Activated T-helper 17 cell treated with anti-CD3 and anti-CD28 coated beads, Interleukin-2, amount 50 U/mL, for 72 hours (primary cell): ENCODE results near the gene VGLL4. TPM values are rescaled to one million over a fixed set of nuclear protein-coding genes. Genes with fewer than 3 reads are reported as not detected.

Experiments used
- ATAC-seq: fragments of 150-1000 bp; cut with Tn5 transposase; replicated peaks from 2 replicates; pipeline ENCODE4 v1.10.0; 2021; ENCODE audit warnings: mild to moderate bottlenecking, moderate library complexity
- H3K27ac Mint-ChIP-seq: one replicate; pipeline ENCODE4 v1.8.0; 2022; ENCODE audit warnings: mixed read lengths
- H3K27me3 Mint-ChIP-seq: one replicate; pipeline ENCODE4 v1.8.0; 2022; ENCODE audit warnings: mixed read lengths
- H3K36me3 Mint-ChIP-seq: one replicate; pipeline ENCODE4 v1.8.0; 2022; ENCODE audit warnings: low read depth, mild to moderate bottlenecking, mixed read lengths
- H3K4me1 Mint-ChIP-seq: one replicate; pipeline ENCODE4 v1.8.0; 2022; ENCODE audit warnings: mixed read lengths
- H3K4me3 Mint-ChIP-seq: one replicate; pipeline ENCODE4 v1.8.0; 2022; ENCODE audit warnings: mild to moderate bottlenecking, mixed read lengths
- H3K9me3 Mint-ChIP-seq: one replicate; pipeline ENCODE4 v1.8.0; 2022; ENCODE audit warnings: mixed read lengths
- total RNA-seq, 2 donors: library from RNA; stranded (reverse); gene quantifications; one replicate each; pipeline ENCODE4 v1.2.3, GENCODE V29; 2022

Gene VGLL4
- total RNA-seq, 2 donors from 2014 or later, result 34.3 to 42.4 TPM

DNA sequence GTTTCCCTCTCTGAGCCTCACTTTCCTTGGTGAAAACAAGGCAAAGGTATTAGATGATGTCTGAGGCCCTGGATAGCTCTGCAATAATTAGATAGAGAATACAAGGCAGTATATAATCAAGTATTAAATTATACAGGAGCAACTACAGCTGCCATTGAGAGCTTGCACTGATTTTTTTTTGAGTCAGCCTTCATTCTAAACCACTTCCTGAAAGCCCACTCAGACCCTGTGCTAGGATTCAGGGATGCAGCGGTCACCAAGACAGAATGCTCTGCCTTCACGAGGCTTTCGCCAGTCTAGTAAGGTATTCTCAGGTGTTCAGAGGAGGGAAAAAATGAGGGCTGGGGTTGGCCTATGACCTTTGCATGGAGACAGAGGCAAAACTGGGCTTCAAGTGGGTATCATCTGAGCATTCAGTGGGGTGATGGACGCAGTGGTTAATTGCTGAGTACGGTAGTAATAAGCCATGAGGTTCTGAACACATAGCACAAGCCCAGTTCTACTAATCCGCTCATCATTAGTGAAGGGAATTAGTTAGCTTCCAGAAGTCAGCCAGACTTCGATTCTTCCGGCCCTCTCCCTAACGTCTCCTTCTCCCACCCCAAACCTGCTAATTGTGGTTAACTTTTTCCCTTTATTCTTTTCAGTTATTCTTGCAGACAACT, 3.6 kb downstream of the VGLL4 start:
- Mint-ChIP-seq H3K36me3 (peaks cover 42% of the 10 kb centered on the region), H3K4me3 (peak overlapping the region; percentile 95), H3K27me3 (no peaks in the 10 kb centered on the region), H3K27ac (peak overlapping the region; percentile 63), H3K4me1 (peaks cover 30% of the 10 kb centered on the region), H3K9me3 (no peaks in the 10 kb centered on the region)
- no peak for ATAC-seq

DNA sequence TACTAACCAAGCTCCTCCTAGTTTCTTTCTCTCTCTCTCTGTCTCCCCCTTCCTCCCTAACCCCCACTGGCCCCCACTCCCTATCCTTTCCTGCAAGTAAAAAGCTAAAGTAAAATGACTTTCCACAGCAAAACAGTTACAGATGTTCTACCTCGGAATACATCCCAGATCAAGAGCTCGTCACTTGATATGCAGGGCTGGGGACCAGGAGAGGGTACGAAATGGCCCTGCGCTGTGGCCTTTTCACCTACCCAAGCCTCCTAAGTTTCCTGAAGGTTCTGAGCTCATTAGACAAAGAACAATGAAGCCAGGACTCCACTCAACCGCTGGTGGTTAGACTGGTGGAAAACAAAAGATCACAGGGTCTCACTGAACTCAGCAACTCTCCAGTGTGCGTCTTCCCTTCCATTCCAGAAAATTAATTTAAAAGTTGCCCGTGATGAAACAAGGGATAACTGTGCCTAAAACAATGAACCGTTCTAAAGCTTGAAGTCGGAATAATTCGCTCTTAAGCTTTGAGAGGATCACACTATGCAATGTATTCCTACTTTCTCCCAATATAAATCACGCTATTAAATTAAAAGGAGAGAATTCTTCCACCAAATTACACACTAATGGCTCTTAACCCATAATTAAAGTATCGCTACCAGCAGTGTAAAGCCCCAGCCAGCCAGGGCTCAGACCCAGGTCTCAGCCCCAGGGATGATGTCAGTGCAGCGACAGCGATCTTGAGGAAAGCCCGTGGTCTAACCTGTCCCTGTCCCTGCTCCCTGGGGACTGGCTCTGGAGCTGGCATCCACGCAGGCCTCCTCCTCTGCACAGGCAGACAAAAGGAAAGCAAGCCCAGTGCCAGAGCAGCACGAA, 5.0 kb downstream of the VGLL4 start:
- no peak overlapping the region for H3K27ac Mint-ChIP-seq
- H3K9me3 Mint-ChIP-seq, result no peaks in the 10 kb centered on the region
- H3K36me3 Mint-ChIP-seq, result peaks cover 40% of the 10 kb centered on the region
- H3K4me1 Mint-ChIP-seq, result peaks cover 38% of the 10 kb centered on the region
- H3K27me3 Mint-ChIP-seq, result no peaks in the 10 kb centered on the region
- H3K4me3 Mint-ChIP-seq, result peak overlapping the region; percentile 9
- no peak for ATAC-seq

DNA sequence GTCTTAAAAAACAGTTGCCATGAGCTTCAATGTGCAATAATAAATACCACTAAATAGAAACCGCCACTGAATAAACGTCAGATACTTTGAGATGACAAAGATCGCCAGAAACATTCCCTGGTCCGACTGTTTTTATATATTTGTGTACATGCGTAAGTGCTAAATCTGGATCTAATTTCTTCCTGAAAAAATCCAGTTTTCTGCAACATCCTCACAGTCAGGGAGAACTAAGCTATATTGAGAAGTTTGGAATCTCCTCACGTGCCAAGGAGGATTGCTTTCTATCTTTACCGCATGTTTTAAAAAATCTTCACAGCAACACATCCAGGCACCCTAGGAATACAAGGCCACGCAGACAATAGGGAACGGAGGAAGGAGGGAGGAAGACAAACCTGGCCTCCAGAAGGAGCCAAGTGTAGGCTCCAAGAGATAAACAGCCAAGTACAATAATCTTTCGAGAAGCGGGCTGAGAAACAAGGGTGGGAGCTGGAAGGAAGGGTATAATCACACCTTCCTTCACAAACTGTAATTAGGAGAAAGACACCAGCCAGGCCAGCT, 5.7 kb downstream of the VGLL4 start:
- Mint-ChIP-seq H3K4me3 (peak overlapping the region; percentile 9), H3K9me3 (no peaks in the 10 kb centered on the region)

DNA sequence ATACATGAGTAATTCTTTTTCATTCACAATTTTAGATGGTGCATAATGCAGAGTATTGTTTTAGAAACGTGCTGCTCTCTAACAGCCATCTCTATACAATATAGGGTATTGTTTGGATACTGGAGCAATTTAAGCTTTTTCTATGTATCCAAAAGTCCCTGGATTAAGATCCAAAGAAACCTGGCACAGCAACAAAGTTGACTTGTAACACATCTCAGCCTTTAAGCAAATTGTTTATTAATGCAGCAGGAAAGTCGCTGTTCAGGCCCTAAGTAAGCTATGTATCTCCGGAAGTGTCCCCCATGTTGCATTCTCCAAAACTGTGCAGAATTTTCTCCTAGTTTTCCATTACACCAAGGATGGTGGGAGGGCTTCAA, 7.3 kb downstream of the VGLL4 start:
- Mint-ChIP-seq H3K27ac (no peak overlapping the region), H3K4me3 (no peak overlapping the region), H3K4me1 (peaks cover 51% of the 10 kb centered on the region), H3K9me3 (no peaks in the 10 kb centered on the region), H3K36me3 (peaks cover 18% of the 10 kb centered on the region), H3K27me3 (no peaks in the 10 kb centered on the region)
- no peak for ATAC-seq

More for the DNA sequence above, 5.7 kb downstream of the VGLL4 start:
- H3K27ac Mint-ChIP-seq, result no peak overlapping the region
- H3K4me1 Mint-ChIP-seq, result peaks cover 43% of the 10 kb centered on the region
- peaks cover 34% of the 10 kb centered on the region for H3K36me3 Mint-ChIP-seq
- ATAC-seq, result no peak
- H3K27me3 Mint-ChIP-seq, result no peaks in the 10 kb centered on the region

DNA sequence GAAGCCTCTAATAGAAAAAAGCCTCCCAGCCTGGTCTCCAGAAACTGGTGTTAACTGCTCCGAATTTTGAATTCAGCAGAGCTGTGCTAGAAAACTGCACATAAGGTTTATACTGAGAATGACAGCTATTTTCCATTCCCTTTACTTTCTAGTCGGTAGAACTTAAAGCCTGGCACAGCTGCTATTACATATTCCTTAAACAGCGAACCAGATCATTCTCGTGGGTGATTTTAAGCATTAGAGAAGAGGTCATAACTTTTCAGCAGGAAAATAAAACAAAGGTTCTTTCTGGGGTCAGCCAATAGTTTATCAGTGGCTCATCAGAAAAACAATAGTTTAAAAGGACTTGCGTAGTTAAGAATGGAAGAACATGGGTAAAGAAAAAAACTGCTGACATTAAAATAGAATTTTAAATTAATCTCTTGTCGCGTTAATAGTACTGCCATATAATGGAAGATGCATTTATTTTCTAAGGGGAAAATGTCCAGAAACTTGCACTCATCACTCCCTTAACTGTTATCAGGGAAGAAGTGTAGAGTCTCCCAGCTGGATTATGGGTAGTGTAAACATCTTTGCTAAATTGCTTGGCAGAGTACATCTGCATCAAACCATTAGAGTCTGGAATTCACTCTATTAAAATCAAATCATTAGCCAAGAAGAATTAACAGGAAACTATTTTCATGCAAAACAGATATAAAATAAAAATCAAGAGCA, 7.9 kb downstream of the VGLL4 start:
- no peak for ATAC-seq
- Mint-ChIP-seq H3K4me1 (peaks cover 53% of the 10 kb centered on the region), H3K9me3 (no peaks in the 10 kb centered on the region), H3K36me3 (peaks cover 14% of the 10 kb centered on the region), H3K27ac (no peak overlapping the region), H3K27me3 (no peaks in the 10 kb centered on the region), H3K4me3 (no peak overlapping the region)

DNA sequence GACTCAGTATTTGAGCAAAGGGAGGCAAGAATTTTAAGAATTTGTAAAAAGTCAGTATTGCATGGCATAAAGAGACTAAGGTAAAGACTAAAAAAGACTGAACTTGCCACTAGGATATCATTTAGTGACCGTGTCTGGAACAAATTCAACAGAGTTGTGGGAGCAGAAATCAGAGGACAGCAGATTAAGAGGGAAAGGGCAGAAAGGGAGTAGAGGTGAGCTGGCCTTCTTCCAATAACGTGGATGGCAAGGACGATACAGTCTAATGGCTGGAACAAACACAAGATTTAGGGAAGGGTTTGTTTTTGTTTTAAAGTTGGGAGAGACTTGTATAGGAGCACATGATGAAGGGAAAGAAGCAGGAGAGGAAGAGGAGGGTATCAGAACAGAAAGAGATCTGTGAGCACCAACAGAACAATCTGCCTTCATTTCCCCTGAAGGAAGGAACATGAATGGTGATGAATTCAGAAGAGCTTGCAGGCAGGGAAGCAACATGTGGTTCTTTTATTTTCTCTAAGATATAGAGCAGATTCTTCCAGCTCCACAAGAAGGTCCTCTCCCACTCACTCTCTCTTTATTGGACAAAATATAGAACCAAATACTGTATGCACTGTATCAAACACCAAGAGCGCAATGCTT, 8.6 kb downstream of the VGLL4 start:
- H3K27me3 Mint-ChIP-seq, result no peaks in the 10 kb centered on the region
- H3K27ac Mint-ChIP-seq, result no peak overlapping the region
- H3K9me3 Mint-ChIP-seq, result no peaks in the 10 kb centered on the region
- no peak for ATAC-seq
- H3K4me1 Mint-ChIP-seq, result peaks cover 46% of the 10 kb centered on the region
- no peak overlapping the region for H3K4me3 Mint-ChIP-seq
- H3K36me3 Mint-ChIP-seq, result peaks cover 9% of the 10 kb centered on the region

DNA sequence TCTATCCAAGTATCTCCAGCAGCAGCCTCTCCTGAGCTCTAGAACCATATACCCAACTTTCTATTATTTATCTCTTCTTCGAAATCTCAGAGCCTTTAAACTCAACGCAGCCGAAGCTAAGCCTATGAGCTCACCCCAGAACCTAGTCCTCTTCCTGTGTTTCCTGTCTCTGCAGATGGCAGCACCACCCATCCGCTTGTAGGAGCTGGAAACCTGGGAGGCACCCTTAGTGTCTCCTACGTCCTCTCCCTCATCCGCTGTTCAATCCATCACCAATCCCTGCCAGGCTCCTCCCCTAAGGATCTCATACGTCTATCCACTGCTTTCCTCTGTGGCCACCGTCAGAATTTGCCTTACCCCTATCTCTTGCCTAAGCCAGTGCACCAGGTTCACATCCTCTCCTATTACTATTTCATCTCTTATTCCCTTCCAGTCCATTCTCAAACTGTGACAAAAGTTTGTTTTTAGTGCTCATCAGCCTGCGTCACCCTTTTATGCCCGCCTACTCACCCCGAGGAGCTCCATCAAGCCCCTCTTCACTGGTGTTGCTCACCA, 9.6 kb downstream of the VGLL4 start:
- peaks cover 9% of the 10 kb centered on the region for H3K36me3 Mint-ChIP-seq
- peak overlapping the region; percentile 0 for H3K27ac Mint-ChIP-seq
- peaks cover 46% of the 10 kb centered on the region for H3K4me1 Mint-ChIP-seq
- no peaks in the 10 kb centered on the region for H3K9me3 Mint-ChIP-seq
- H3K4me3 Mint-ChIP-seq, result peak overlapping the region; percentile 24
- no peaks in the 10 kb centered on the region for H3K27me3 Mint-ChIP-seq
- peak; percentile 34 for ATAC-seq

DNA sequence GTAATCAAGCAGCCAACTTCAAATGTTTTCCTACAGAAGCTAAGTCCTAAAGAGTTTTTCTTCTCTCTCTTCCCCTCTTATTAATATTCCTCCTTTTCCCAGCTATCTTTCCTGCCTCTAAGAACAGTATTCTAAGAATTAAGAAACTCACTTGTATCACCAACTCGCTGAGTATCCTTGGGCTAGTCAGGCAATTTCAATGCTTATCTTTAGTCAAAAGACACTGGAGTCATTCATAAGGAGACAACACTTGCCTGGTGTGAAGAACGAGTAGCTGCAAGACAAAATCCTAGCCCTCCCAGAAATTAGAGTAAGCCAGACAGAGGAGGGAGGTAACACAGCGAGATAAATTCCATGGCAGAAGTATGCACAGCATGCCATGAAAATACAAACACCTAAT, 10.7 kb downstream of the VGLL4 start:
- Mint-ChIP-seq H3K4me1 (peaks cover 43% of the 10 kb centered on the region), H3K9me3 (no peaks in the 10 kb centered on the region), H3K36me3 (no peaks in the 10 kb centered on the region), H3K4me3 (peak overlapping the region; percentile 24), H3K27ac (peak overlapping the region; percentile 0), H3K27me3 (no peaks in the 10 kb centered on the region)
- ATAC-seq, result no peak

DNA sequence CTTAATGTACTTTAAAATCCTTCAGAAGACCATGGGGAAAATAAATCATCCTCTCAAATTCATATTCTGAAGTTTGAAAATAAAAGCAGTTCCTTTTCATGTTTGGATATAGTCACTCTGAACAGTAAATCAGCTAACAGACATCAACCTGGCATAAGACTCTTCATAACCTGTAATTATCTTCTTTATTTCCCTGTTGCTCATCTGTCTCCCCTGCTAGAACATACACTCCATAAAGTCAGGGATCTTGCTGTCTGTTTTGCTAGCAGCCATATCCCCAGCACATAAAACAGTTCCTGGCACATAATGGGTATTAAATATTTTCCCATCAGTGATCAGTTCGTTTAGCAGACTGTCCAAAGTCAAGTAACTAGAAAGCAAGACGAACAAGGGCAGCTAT, 11.2 kb downstream of the VGLL4 start:
- Mint-ChIP-seq H3K27ac (no peak overlapping the region), H3K27me3 (no peaks in the 10 kb centered on the region)

DNA sequence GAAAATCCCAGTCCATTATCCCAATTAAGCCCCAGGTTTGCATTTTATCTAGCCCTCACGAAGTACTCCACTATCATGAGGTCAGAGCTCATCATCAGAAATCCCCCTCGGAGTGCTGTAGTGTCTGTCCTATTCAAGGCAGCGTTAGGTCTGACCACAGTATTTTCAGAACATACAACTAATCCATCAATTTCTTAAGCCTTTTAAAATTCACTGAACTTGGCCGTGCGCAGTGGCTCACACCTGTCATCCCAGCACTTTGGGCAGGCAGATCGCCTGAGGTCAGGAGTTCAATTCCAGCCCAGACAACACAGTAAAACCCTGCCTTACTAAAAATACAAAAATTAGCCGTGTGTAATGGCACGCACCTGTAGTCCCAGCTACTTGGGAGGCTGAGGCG, 11.9 kb downstream of the VGLL4 start:
- no peak overlapping the region for H3K27ac Mint-ChIP-seq

More for the DNA sequence above, 11.2 kb downstream of the VGLL4 start:
- no peak for ATAC-seq
- Mint-ChIP-seq H3K4me3 (no peak overlapping the region), H3K36me3 (no peaks in the 10 kb centered on the region), H3K9me3 (no peaks in the 10 kb centered on the region), H3K4me1 (peaks cover 41% of the 10 kb centered on the region)

DNA sequence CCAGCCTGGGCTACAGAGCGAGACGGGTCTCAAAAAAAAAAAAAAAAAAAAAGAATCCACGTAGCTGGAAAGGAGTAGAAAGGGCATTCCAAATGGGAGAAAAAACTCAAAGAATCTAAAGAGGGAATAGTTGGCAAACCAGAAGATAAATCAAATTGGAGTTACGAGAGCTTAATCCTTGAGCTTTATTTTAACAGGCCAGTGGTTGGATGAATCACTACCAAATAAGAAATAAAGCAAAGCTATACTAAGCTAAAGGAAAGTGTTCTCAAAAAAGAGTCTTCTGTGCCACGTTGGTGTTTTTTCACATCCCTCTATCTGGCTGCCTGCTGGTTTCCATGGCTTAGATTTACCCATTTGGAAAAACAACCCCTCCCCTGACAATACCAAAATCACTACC, 14.0 kb downstream of the VGLL4 start:
- Mint-ChIP-seq H3K27ac (no peak overlapping the region), H3K9me3 (no peaks in the 10 kb centered on the region), H3K27me3 (no peaks in the 10 kb centered on the region), H3K4me3 (no peak overlapping the region), H3K4me1 (peaks cover 54% of the 10 kb centered on the region), H3K36me3 (peaks cover 7% of the 10 kb centered on the region)
- ATAC-seq, result no peak

More for the DNA sequence above, 11.9 kb downstream of the VGLL4 start:
- Mint-ChIP-seq H3K4me3 (no peak overlapping the region), H3K9me3 (no peaks in the 10 kb centered on the region), H3K27me3 (no peaks in the 10 kb centered on the region), H3K36me3 (no peaks in the 10 kb centered on the region), H3K4me1 (peaks cover 41% of the 10 kb centered on the region)
- ATAC-seq, result no peak

DNA sequence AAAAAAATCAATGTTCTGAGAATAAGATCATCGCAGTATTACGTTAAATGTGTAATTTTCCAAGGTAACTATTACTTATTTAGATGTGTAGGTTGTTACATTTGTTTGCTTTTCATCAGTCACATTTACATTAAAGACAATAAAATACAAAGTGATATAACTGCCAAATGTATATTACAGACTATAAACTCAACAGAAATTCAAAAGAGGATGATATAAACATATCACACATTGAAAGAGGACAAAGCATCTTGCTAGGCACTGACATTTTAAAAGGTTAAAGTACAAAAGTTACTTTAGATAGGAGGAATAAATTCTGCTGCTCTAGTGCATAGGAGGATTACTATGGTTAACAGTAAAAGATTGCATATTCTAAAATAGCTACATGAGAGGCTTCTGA, 16.1 kb downstream of the VGLL4 start:
- H3K9me3 Mint-ChIP-seq, result no peaks in the 10 kb centered on the region
- H3K36me3 Mint-ChIP-seq, result peaks cover 7% of the 10 kb centered on the region
- no peak overlapping the region for H3K4me3 Mint-ChIP-seq
- H3K27me3 Mint-ChIP-seq, result no peaks in the 10 kb centered on the region
- H3K27ac Mint-ChIP-seq, result no peak overlapping the region
- peaks cover 45% of the 10 kb centered on the region for H3K4me1 Mint-ChIP-seq
- no peak for ATAC-seq

DNA sequence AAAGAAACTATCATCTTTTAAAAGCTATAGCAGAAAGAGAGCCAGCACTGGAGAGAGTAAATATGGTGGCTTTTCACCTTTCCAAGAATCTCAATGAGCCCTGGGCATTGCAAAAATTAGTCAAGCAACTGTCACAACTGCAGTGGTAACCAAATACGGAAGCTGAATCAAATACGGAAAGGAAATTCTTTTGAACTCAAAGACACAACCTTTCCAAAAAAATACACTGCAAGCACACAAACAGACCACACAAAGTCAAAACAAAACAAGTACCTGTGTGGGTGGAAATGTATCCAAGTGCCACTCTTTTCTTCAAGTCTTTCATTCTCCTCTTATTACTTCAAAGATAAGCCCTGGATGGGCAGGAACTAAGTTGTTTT, 17.6 kb downstream of the VGLL4 start:
- Mint-ChIP-seq H3K4me3 (peak overlapping the region; percentile 74), H3K36me3 (peaks cover 7% of the 10 kb centered on the region), H3K27me3 (no peaks in the 10 kb centered on the region), H3K4me1 (peaks cover 38% of the 10 kb centered on the region), H3K27ac (peak overlapping the region; percentile 92), H3K9me3 (no peaks in the 10 kb centered on the region)
- ATAC-seq, result peak; percentile 74
